Measurements from ENCODE around the gene LHPP.

- TF ChIP-seq CTCF (conservative IDR thresholded peaks at IDR 0.05 in 1 of 2, IDR thresholded peaks at IDR 0.05 in 1 of 2; ENCODE audit: low read depth in 1 of 2, low read length in 2 of 2) (no peak), EZH2 (IDR thresholded peaks at IDR 0.05; ENCODE audit: low read length, missing control alignments) (no peak)
Measured at GRCh38 chr10:124621637-124622036, 160.0 kb downstream of the LHPP start.
